NCI-H345 treated with DMSO at 0.1 percent for 48 hours (cell line): ENCODE measurements around the gene TRAIP.
"Not testable (repeated sequence)": the region's sequence is repeated elsewhere in the genome, so short reads cannot be mapped to it uniquely, and the experiment has no call there.

ENCODE experiments used
- DNase-seq: peaks from one replicate; lab custom pipeline; 2025; ENCODE audit not compliant: unreplicated experiment; lab: John Stamatoyannopoulos, UW

Gene TRAIP

DNA sequence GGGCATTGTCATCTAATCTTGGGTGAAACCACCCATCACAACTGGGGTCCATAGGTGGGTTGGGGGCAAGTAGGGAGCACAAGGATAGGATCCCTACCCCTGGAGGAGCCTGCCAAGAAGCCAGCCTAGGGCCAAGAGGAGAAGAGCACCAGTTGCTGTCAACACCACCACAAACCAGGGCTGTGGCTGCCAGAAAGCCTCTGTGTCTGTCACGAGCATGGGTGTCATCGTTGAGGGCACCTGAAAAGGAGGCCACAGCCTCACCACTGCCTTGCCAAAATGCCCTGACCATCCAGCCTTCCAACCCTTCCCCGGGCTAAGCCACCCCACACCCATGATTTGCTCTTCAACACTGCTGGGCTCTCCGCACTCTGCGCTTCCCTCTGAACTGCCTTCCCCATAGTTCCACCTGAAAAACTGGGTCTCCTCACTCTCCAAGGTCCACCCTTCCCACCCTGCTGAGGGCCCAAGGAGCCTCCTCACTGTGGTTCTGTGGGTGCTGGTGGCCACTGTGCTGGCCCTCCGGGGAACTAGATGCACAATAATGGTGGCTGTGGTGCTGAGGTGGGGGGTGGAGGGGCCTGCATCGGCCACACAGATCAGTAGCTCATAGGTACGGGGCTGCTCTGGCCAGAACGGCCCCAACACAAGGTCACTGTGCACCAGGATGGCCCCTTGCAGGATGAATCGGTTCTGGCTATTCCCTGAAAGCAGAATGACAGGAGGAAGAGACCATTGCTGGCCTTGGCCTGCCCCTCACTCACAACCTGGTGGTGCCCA is 63.8 kb downstream of the TRAIP start:
- DNase-seq = no peak

GRCh38 chr3:49791571-49791970 is 64.8 kb downstream of the TRAIP start:
- DNase-seq = no peak

DNA sequence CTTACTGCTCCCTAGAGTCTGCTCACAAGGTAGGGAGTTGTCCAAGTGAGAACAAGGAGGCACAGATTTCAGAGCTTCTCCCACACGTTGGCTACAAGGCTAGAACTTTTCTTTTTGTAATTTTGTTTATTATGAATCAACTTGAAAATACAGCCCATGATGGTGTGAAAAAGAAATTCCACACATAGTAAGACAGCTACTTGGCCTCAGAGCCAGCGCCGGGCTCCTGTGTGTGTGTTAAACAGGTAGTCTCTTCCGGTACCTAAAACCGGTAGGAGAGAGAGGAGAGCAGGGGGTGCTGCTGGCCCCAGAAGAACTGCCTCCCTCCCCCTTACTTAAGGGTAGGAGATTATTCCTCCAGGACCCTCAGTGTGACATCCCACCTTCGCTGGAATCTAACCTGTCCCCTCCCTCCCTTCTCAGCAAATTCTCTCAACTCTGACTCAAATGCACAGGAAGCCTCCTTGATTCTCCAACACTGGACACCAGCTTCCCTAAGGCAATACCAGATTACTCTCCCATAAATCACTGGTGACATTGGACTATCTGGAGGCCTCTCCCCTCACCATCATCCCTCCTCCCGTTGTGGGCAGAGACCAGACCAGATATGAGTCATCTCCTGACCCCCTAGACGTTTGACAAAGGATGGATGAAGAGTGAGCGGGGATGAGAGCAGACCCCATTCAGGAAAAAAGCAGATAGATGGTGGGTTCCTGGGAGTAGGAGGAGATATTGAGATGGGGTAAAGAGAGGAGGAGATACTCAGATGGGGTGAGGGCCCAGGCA is 65.5 kb downstream of the TRAIP start:
- DNase-seq = no peak

DNA sequence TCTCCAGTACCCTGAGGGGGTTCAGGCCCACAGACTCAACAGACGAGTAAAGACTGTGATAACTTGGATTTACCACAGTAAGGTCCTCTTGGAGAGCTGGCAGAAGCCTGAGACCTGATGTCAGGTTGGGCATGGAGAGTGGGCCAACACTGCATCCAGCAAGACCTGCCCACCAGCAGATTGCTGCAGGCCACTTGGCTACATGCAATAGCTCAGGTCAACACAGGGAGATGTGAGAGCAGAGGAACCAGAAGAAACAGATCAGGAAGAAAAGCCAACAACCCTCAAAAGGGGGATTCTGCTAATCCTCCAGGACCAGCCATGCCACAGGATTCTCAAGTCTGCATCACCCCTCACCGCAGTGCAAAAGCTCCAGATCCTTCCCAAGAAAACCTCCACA is 68.3 kb downstream of the TRAIP start:
- no peak for DNase-seq

DNA sequence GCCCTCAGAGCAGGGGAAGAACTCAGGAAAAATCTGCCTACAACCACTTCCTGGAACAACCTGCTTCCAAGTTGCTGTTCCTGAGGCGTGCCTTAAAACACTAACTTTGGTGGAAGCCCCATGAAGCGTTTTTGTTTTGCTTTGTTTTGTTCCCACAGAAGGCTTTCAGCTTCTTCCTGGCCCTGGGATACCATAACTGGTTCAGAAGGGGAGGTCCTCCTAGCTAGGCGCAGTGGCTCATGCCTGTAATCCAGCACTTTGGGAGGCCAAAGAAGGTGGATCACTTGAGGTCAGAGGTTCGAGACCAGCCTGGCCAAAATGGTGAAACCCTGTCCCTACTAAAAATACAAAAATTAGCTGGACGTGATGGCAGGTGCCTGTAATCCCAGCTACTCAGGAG is 68.8 kb downstream of the TRAIP start:
- DNase-seq = no peak

GRCh38 chr3:49787182-49787464 is 69.2 kb downstream of the TRAIP start:
- DNase-seq = no peak

- peak; percentile 95 for DNase-seq
Observed at GRCh38 chr3:49786357-49787181, 69.8 kb downstream of the TRAIP start, which contains the start of gene IP6K1. Gene IP6K1, minus strand, starts transcription at chr3:49786542. Its CDS starts 38,502 bp downstream, at chr3:49748040.

DNA sequence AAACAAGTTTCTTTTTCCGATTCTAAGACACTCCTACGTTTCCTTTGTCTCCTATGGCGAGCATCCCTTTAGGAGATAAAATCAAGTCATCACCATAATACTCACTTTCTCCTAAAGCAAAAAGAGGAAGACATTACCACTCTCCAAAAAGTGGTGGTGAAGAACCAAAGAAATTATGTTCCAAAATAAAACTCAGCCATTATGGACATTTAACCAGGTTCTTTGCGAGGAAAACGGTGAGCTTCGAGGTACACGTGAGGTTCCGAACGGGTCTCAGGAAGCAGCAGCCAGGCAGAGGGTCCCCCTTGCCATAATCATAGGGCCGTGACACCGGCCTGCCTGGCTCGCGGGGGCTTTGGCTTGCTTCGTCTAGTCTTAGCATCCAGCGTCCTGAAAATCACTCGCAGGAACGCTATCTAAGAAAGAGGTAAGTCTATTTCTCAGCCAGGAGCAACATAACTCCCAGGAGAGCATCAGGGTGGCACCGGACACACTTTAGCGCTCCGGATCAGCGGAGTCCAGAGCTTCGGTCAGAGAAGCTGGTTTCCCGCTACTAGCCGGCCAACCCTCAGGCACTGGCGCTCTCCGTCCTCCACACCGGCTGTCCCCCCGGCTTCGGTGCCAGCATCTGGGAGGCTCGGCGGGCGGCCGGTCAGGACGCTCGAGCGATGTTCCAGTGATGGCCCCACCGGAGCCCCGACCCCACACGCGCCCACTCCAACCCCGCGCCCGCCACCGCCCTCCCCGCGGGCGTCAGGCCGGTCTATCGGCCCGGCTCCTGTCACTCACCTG is 70.6 kb downstream of the TRAIP start:
- no peak for DNase-seq

DNA sequence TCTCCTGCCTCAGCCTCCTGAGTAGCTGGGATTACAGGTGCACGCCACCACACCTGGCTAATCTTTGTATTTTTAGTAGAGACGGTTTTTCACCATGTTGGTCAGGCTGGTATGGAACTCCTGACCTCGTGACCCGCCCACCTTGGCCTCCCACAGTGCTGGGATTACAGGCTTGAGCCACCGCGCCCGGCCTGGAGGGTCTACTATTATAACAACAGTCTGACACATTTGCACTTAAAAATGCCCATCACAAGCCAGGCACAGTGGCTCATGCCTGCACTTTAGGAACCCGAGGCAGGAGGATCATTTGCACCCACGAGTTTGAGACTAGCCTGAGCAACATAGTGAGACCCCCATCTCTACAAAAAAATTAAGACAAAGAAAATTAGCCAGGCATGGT is 74.1 kb downstream of the TRAIP start:
- not testable (repeated sequence) for DNase-seq

- no peak for DNase-seq
Observed at GRCh38 chr3:49781415-49782199, 74.8 kb downstream of the TRAIP start.

DNA sequence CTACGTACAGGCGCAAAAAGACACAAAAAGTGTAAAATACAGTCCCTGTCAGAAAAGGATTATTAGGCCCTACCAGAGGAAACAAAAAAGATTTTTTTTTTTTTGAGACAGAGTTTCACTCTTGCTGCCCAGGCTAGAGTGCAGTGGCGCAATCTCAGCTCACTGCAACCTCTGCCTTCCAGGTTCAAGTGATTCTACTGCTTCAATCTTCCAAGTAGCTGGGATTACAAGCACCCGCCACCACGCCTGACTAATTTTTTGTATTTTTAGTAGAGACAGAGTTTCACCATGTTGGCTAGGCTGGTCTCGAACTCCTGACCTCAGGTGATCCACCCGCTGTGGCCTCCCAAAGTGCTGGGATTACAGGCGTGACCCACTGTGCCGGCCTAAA is 75.4 kb downstream of the TRAIP start:
- not testable (repeated sequence) for DNase-seq

DNA sequence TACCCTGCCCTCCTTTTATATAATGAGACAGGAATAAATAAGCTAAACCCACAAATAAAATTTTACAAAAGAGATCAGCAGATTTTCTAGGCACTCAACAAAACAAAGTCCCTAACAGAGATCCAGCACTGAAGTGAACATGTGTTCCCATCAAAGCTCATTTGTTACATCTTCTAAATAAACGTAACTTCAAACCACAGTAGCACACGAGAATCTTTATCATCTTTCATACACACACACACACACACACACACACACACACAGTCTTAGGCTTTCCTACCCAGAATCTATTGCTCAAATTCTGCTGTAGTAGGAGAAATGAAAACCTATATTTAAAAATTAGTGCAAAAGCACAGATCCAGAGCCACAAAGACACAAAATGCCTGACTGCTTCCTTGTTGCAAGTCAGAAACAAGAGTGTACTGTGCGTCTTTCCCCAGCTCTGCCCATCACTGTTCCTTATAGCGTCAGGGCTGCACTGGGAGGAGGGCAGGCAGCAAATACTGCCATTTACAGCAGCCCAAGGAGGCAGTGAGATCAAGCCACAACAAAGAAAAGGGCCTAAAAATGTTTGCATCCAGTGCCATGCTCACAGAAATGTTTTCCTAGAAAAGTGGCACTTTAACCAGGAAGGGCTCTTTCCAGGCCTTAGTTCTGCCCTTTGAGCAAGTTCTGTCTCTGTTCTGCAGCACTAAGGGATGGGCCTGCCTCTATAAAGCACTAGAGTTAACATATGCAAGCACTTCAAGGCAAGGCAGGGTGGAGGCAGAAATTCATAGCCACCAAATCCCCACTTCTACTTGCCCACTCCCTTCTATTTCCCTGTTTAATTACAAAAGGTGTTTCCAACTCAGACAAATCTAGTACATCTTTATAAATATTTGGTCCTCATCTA is 76.0 kb downstream of the TRAIP start:
- DNase-seq = no peak

DNA sequence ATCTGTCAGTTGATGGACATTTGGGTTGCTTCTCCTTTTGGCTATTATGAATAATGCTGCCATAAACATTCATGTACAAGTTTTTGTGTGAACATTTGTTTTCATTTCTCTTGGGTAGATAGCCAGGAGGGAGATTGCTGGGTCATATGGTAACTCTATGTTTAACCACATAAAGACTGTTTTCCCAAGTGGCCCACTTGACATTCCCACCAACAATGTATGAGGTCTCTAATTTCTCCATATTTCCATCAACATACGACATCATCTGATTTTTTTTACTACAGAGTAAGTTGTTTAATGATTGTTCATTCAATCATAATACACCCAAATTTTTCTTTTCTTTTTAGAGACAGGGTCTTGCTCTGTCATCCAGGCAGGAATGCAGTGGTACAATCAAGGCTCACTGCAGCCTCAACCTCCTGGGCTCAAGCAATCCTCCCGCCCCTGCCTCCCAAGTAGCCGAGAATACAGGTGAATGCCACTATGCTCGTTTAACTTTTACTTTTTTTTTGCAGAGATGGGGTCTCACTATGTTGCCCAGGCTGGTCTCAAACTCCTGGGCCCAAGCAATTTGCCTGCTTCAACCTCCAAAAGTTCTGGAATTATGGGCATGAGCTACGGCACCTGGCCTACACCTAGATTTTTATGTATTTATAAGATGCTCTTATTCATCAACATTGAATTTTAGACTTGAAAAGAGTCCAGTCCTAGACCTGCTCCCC is 76.8 kb downstream of the TRAIP start:
- no peak for DNase-seq
